GM18867 (cell line): Measurements from ENCODE around the gene PFKL.
"Not testable (repeated sequence)": the region's sequence is repeated elsewhere in the genome, so short reads cannot be mapped to it uniquely, and the experiment has no call there.

Experiments used
- ATAC-seq: cut with Tn5 transposase; IDR thresholded peaks from one replicate; pipeline ENCODE4 v1.9.1; 2021; ENCODE audit warnings: mild to moderate bottlenecking, moderate library complexity; ENCODE audit not compliant: unreplicated experiment

The PFKL gene

DNA sequence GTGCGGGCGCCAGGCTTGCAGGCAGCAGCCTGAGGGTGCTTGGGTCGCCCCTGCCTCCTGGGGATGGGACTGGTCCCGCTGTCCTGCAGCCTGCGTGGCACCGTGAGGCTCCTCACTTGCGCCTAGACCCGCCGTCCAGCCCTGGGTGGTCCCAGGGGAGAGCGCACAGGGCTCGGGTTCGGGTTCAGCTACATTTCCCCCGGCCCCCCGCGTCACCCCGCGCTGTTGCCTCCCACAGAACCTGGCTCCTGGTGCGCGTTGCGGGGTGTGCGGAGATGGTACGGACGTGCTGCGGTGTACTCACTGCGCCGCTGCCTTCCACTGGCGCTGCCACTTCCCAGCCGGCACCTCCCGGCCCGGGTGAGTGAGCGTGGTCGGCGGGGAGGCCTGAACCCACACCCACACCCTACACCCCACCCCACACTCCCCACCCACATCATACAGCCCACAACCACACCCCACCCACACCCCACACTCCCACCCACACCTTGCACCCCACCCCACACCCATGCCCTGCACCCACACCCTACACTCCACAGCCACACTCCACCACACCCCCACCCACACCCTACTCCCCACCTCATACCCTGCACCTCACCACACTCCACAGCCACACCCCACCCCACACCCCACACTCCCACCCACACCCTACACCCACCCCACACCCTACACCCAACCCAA is 6.2 kb upstream of the PFKL start:
- ATAC-seq: no peak

DNA sequence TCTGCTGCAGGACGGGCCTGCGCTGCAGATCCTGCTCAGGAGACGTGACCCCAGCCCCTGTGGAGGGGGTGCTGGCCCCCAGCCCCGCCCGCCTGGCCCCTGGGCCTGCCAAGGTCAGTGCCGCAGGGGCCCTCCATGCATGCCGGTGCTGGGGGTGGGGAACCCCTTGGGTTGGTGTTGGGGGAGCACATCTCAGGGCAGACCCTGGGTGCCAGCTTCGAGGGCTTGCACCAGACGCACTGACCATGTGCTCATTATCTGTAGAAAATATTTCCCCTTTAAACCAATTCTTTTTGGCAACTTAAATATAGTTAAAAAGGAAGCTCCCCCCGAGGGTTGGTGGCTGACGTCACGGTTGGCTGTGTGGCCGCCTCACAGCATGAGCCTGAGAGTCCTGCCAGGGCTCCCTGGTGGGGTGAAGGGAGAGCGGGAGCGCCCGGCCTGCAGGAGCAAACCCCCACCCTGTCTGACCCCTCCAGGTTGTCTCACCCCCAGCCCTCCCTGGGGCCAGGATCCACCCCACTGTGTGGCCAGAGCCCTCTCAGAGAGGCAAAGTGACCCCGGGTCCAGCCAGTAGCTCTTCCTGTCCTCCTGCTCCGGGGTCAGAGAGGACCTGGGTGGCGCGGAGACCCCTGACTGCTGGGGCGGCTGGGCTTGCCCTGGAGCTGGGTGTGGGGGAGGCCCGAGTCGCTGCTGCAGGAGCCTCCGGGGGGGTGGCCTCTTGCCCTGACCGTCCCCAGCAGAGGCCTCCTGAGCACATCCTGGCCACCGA is 5.3 kb upstream of the PFKL start:
- ATAC-seq: no peak

DNA sequence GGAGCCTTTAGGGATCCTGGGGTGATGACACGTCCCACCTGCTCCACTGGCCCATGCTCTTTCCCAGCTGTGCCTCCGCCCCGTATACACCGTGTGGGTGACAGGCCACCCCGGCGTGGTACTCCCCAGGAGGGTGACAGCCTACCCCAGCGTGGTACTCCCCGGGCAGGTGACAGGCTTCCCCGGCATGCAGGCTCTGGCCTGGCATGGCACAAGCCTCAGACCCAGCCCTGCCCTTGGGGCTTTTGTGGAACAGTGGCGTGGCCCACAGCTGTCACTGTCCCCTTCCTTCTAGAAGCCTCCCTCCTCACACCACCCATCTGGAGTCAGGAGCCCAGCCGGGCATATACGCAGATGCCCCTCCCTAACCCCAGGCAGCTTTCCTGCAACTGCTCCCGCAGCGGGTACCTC is 4.7 kb upstream of the PFKL start:
- no peak for ATAC-seq

DNA sequence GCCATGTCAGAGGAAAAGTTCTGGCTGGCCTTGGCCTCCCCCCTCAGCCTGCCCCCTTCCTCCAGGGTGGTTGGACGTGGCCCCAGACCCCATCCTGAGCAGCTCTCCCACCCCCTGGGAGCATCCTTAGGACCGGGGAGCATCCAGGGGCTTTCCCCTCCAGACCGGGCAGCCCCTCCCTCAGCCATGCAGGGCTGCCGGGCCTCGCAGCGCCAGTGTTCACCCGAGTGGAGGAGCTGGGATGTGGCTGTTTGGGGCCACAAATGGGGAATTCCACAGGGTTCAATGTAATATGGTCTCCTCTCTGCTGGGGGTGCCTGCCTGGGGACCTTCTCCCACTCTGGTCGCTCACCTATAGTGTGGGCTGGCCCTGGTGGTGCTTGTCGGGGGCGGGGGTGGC is 4.2 kb upstream of the PFKL start:
- no peak for ATAC-seq

DNA sequence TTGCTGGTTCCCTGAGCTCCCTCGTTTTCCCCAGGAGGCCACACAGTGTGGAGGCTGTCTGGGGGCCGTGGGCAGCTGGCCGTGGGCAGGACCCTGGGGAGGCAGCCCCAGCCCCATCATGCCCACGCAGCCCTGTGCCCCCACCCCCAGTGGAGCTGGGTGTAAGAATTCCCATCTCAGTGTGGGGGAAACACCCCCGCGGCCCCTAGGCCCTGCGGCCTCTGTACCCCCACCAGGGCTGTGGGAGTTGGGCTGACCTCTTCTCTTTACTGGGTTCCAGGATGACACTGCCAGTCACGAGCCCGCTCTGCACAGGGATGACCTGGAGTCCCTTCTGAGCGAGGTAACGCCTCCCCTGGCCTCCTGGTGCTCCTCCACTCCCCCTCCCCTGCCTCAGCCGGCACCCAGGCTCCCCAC is 3.7 kb upstream of the PFKL start:
- no peak for ATAC-seq

DNA sequence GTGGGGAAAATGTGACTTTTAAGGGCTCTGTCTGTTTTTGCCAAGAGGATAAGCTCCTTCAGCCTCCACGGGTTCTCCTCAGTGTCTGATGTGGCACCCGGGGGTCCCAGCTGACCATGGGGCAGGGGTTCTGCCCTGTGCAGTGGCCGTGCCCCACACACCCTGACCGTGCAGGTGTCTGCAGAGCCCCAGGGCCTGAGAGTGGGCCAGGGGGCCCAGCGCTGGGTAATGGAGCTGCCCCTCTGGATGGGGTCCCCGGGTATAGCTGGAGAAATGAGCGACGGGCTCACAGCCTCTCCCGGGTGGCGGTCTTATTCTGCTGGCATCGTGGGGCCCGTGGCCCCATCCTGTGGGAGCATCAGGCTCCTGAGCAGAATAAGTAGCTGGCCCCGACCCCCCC is 2.9 kb upstream of the PFKL start:
- ATAC-seq: no peak

DNA sequence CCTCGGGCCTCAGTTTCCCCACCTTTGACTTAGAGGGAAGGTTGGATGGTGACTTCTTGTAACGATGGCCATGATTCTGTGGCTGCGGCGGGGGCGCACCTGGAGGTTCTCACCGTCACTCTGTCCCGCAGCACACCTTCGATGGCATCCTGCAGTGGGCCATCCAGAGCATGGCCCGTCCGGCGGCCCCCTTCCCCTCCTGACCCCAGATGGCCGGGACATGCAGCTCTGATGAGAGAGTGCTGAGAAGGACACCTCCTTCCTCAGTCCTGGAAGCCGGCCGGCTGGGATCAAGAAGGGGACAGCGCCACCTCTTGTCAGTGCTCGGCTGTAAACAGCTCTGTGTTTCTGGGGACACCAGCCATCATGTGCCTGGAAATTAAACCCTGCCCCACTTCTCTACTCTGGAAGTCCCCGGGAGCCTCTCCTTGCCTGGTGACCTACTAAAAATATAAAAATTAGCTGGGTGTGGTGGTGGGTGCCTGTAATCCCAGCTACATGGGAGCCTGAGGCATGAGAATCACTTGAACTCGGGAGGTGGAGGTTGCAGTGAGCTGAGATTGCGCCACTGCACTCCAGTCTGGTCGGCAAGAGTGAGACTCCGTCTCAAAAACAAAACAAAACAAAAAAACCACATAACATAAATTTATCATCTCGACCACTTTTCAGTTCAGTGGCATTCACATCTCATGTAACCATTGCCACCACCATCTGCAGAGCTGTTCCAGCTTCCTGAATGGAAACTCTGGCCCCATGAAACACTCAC is 2.1 kb upstream of the PFKL start:
- ATAC-seq: no peak

DNA sequence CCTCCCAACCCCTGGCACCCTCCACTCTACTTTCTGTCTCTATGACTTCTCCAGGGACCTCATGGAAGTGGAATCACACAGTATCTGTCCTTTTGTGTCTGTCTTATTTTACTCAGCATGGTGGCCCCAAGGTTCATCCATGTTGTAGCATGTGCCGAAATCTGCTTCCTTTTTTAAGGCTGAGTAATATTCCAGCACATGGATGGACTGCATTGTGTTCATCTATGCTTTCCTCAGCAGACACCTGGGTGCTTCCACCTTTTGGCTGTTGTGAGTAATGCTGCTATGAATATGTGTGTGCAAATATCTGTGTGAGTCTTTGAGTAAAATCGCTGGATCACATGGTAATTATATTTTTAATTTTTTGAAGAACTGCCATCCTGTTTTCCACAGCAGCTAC is 1.6 kb upstream of the PFKL start:
- ATAC-seq: no peak

DNA sequence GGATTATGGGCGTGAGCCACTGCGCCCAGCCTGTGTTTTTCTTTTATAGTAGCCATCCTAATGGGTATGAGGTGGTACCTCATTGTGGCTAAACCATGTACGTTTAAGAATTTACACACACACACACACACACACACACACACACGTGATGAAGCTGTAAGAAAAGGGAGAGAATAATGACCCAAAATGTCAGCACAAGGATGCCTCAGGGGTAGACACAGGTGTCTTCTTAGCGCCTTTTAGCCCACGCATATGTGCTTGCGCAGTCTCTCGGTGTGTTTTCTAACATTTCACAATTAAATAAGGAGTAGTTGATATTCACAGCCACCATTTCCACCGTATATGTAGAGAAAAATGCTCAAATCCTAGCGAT is 782 bp upstream of the PFKL start:
- no peak for ATAC-seq

DNA sequence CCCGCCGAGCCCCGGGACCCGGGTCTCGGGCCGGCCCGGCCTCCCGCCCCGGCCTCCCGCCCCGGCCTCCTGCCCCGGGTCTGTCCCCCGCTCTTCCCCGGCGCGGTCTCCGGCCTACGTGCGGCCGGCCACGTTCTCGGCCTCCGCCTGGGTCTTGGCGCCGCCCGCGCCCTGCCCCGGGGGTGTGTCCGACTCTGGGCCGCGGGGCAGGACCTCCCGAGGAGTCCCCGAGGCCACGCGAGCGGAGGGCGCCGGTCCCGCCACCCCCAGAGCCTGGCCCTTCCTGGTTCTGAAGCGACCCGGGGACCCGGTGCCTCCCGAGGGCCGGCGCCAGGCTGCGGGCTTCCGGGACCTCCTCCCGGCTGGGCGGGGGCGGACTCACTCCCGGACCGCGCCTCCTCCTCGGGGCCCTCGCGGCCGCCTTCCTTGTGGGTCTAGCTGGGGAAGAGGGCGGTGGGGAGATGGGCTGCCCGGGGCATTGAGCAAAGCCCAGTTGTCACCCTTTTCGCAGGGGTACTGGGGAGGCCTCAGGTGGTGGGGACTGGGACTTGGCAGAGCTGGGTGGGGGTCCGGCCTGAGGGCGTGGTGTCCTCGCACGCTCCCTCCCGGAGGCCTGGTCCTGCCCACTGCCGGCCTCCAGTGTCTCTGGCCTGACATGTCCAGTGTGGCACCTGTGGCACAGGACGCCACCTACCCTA is 558 bp downstream of the PFKL start:
- ATAC-seq: peak; percentile 38

DNA sequence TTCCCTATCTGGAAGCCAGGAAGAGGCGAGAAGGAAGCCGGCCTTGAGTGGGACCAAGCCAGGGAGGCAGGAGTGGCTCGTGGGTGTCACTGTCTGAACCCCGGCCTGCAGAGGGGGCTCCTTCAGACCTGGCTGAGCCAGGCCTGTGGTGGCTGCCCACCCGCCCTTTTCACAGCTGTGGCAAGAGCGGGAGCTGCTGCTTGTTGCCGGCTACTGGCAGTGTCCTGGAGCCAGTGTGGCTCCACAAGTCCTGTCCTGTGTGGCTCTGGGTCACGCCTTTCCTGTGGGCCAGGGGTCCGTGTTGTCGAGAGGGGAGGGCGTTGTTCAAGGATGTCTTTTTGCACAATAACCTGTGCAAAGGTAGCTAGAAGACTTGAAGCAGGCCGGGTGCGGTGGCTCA is 1.3 kb downstream of the PFKL start:
- no peak for ATAC-seq

DNA sequence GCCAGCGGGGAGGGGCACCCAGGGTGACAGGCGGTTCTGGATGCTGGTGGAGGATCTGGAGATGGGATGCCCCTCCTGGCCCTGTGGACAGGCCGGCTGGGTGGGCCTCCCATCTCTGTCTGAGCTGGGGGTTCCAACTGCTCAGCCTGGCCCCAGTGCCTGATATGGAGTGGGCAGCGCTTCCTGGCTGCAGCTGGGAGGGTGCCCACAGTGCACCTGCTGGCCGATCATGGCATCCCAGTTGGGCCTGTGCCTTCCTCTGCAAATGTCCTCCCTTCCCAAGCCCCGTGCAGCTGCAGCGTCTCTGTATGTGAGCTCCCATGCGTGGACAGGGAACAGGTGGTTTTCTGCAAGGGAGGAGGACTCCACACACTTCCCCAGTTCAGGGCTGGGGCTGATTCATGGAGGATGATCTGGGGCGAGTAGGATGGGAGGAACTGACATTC is 2.1 kb downstream of the PFKL start:
- no peak for ATAC-seq

DNA sequence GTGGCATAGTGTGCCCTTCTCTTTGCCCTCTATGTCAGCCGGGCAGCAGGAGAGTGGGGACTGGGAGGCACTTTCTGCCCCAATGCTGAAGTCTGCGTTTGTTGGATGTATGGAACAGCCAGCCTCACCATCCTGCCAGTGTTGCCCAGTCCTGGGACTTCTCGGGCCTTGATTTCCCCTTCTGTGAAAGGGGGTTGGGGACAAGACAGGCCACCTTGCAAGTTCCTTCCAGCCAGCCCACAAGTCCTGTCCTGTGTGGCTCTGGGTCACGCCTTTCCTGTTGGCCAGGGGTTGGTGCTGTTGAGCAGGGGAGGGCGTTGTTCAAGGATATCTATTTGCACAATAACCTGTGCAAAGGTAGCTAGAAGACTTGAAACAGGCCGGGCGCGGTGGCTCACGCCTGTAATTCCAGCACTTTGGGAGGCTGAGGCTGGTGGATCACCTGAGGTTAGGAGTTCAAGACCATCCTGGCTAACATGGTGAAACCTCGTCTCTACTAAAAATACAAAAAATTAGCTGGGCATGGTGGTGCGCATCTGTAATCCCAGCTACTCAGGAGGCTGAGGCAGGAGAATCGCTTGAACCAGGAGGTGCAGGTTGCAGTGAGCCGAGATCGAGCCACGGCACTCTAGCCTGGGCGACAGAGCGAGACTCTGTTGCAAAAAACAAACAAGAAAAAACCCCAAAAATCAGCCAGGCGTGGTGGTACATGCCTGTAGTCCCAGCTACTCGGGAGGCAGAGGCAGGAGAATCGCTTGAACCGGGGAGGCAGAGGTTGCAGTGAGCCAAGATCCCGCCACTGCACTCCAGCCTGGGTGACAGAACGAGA is 2.9 kb downstream of the PFKL start:
- ATAC-seq: not testable (repeated sequence)

DNA sequence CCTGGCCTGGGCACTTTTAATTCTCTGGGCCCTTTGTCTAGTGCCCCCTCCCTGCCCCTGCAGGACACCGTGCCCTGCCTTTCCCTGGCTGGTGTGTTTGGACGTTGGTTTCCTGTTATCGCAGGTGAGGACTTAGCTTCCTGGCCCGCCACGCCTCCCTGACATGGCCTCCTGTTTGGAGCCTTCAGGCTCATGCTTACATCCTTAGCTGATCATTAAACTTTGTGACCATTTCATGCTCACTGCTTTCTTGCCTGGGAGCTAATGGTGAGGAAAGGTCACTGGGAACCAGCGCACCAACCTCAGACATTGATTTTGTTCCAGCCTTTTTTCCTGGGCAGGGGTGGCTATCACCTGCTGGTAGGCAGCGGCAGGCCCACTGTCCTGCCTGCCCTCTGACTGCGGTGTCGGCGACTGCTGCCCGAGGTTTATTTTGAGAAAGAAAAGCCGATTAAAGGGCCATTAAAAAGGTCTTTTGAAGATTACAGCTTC is 3.7 kb downstream of the PFKL start:
- no peak for ATAC-seq

DNA sequence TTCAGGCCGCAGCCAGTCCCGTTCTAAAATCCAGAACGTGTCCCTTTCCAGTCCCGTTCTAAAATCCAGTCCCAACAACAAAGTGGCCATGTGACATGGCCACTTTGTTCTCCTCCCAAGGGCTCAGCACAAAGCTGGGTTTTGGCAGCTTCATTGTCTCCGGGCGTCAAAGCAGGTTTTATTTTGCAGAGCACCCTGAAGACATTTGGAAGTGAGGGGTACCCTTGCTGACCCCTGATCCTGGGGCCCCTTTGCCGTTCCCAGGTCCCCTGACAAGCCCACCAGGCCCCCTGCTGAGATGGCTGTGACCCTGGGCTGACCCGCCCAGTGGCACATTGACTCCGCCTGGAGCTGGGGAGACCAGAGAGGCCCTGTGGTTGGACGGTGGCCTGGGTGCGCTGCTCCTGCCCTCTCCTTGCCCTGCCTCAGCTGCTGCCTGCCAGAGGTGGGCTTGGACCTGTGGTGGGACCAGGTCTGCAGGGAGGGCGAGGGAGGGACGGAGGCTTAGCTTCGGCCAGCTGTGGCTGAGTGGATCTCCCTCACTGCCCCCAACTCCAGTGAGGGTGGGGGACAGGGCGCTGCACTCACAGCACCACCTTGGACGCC is 4.3 kb downstream of the PFKL start:
- ATAC-seq: no peak

DNA sequence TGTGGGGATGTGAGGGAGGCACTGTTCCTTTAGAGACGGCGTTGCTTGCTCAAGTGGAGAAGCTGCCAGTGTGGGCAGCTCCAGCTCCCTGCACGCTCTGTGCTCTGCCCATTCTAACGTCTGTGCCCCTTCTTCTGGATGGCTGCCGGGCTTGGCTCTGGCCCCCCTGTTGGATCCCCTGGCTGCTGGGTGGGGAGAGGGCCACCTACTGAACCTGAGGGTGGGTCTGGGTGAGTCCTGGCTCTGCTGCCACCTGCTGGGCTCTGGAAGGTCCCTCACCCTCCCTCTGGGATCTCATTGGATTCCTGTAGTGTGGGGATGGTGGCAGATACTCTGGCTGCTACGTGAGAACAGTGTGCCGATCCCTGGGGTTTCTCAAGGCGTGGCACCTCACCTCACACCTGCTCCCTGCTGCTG is 5.0 kb downstream of the PFKL start:
- ATAC-seq: no peak

DNA sequence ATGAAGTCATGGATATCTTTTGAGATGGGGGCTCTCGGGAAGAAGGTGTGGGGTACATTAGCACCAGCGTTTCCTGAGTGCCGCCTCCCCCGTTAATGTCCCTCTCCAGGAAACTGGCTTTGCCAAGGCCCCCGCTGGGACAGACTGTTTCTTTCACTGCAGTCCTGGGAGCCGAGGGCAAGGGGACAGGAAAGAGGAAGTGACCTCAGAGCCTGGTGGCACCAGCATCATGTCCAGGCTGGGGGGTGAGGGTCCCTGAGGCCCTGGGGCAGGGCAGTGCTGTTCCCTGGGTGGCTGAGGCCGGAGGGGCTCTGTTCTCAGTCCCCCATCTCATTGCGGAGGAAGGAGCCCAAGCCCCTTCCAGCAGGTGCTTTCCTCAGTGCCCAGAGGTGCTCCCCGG is 5.8 kb downstream of the PFKL start:
- no peak for ATAC-seq

DNA sequence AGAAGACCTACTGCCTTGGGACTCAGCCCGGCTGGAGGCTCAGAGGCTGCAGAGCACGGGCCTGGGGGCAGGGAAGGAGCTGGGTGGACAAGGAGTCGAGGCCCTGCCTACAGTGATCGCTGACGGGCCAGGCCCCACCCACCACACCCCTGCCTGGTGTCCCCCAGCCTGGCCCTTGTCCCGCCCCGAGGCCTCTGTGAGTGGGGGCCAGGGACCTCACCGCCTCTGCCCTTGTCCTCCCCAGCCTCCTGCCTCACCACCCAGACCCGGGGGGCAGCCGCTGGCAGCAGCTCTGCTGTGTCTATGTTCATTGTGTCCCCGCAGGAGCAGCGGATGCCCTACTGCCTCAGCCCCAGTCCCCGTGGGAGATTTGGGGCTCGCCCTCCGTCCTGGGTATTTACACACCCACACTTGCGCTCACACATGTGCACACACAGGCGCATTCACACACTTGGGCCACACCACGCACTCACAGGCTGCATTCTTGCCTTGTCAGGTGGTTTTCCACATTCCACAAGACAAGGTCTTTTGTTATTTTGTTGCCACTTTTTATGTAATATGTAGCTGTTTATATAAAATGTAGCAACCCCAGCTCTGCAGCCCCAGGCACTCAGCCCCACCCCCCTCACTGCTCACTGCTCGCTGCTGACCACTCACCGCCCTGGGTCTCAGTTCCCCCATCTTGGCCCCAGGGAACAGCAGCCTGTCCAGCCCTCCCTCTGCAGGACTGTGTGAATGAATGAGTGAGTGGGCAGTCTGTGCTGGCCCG is 7.3 kb downstream of the PFKL start:
- ATAC-seq: no peak
